Dedifferentiated amniotic fluid mesenchymal stem cell (primary cell): ENCODE results near the gene MACROD2.
"Not testable (repeated sequence)": the region's sequence is repeated elsewhere in the genome, so short reads cannot be mapped to it uniquely, and the experiment has no call there.

Experiments used
- DNase-seq: peaks from one replicate; pipeline ENCODE4 v3.0.0-alpha.2; 2016; ENCODE audit errors: extremely low spot score

MACROD2 gene

DNA sequence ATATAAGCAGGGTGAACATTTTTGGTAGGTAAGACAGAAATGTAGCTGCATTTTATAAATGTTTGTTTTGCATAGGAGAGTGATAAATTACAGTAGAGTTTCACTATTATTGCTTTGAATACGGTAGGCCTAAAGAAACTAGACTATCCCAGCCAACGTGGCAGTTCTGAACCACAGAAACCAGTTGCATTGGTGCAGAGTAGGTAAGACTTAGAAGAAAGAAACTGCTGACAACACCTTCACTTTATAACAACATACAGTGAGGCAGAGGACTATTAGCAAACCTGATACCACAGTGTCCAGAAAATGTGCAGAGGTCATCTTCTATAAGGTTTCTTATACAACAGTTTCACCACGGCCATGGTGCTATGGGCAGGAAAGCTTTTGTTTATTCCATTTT lies 2011.8 kb downstream of the MACROD2 start:
- DNase-seq: no peak

GRCh38 chr20:16007962-16008361 lies 2012.6 kb downstream of the MACROD2 start:
- no peak for DNase-seq

GRCh38 chr20:16011056-16011455 lies 2015.7 kb downstream of the MACROD2 start:
- DNase-seq: no peak

DNA sequence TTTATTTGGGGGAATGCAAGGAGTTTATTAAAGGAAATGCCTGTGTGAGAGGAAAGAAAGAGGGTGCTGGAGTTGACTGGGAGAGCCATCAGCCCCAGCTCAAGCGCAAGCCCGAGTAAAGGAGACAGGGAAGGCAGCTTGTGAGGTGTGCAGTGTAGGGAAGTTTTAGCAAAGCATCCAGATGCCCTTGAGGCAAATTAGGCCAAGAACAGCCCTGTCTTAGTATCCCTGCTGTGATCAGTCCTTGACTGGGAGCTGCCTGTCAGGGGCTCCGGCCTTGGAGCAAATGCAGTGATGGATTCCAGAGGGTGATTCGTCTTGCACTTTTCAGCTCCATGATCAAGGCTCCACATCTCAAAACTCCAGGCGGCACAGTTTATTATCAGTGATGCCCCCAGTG lies 2016.2 kb downstream of the MACROD2 start:
- no peak for DNase-seq

- not testable (repeated sequence) for DNase-seq
Measured at GRCh38 chr20:16012934-16013333, 2017.6 kb downstream of the MACROD2 start.

DNA sequence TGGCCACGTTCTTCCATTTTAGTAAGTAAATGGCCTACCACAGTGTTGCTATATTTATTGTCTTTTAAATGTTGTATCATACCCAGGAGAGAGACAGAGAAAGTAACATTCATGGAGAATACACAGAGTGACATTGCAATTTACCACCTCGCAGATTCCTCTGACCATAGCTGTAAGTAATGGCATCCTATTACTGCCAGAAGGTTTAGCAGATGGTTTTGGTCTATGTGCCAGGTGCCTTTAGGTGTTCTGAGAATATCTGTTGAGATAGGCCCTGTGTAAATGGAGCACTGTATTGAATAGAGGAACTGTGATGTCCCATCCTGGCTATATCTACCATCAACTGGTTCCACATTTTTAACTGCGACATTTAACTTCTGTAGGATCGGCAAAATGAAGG lies 2018.3 kb downstream of the MACROD2 start:
- DNase-seq: no peak

GRCh38 chr20:16014436-16014835 lies 2019.1 kb downstream of the MACROD2 start:
- no peak for DNase-seq

DNA sequence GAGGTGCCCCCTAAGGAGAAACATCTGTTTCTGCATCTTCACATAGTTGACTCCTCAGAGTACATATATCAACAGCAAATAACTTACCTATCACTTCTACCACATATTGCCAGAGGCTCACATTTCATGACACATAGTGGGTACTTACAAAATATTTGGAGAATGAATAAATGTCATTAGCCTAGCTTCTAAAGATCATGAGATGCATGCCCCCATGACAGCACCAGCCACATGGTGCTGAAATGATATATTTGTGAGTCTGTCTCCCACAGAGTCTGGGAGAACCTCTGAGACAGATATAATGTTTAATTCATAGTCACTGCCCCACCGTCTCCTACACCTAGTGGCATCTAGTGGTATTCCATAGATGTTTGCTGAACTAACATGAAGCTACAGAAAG lies 2022.3 kb downstream of the MACROD2 start:
- DNase-seq: no peak

- no peak for DNase-seq
Measured at GRCh38 chr20:16018881-16019280, 2023.6 kb downstream of the MACROD2 start.

DNA sequence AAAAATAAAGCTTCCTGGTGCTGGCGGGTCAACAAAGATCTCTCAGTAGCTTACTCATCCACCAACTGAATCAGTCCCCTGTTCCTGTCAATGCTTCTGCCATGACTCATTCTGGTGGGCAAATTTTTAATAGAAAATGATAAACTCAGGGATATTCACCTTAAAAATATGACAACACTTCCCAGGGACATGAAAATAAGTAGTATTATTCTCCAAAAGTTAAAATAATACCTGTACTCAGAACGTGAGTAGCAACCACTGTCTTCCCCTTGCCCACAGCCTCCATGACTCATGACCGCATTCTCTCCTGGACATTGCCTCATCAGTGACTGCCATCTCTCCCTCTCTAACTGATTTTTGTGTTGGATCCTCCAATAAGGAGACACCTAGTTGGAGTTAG lies 2025.7 kb downstream of the MACROD2 start:
- DNase-seq: no peak

- no peak for DNase-seq
Measured at GRCh38 chr20:16025084-16025483, 2029.8 kb downstream of the MACROD2 start.

DNA sequence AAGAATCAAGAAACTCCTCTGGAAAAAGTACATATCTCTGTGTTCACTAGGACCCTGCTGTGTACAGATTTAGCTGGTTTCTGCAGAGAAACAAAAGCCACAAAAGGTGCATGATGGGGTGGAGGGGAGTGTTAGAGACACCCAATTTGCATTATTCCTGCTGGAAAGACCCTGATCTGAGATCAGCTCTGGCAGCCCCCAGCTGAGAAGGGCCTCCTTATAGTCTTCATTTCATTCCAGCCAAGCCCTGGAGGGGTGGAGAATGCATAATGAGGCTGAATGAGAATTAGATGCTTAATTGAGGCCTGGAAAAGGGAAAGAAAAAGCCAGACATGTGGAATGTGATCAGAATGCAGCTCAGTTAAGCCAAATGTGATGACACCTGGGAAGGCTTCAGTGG lies 2032.4 kb downstream of the MACROD2 start:
- DNase-seq: no peak

DNA sequence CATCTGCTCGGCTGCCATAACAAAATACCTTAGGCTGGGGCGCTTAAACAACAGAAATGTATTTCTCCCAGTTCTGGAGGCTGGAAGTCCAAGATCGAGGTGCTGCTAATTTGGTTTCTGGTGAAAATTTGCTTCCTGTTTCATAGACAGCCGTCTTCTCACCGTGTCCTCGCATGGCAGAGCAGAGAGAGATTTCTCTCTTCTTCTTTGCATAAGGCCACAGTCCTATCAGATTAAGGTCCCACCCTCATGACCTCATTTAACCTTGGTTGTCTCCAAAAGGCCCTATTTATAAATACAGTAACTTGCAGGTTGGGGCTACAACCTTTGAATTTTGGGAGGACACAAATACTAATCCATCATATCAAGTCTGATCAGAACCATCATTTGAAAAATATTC lies 2033.6 kb downstream of the MACROD2 start:
- no peak for DNase-seq

DNA sequence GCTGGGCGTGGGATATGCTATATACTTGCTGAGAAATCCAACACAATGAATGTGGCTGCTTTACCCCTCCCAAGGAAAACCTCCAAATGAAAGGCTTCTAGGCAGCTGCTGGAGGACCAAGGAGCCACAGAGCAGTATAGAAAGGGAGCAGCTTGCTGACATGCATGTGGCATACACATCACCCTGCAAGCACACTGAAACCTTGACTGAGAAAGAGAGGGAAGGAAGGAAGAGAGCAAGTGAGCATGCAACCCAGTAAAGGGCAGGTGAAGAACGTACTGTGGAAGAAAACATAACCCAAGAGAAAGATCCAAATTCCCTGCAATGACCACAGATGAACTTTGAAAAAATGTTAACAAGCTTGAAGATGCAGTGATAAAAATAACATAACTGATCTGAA lies 2034.9 kb downstream of the MACROD2 start:
- DNase-seq: no peak

DNA sequence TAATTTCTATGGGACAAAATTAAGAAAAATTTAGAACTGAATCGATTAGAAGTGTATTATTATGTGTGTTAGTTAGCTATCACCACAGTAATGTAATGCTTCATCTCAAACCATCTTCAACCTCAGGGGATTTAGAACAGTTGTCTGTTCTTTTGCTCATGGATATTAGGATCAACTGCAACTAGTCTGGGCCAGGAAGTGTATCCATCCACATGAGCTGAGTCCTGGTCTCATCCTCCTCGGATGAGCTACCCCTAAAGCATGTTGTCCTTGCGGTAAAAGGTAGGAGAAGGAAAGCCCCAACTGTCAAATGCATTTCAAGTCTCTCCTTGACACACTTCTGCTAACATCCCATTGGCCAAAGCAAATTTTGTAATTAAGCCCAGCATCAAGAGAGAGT lies 2040.3 kb downstream of the MACROD2 start:
- DNase-seq: no peak

DNA sequence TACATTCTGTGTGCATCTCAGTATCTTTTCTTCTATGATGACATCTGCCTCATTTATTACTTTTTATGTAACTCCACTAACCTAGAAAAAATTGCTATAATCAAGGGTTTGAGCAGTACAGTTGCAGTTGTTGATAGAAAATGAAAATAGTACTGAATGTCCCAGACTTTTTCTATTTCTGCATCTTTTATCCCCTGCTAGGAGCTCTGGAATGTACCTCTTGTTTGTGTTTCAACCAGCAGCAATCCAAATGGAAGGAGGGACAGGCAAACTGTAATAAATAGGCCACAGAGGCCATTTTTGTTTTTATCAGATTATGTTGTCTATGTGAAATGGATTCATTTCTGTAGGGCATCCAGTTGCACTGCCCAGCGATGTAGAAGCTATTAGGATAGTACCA lies 2041.0 kb downstream of the MACROD2 start:
- DNase-seq: no peak

DNA sequence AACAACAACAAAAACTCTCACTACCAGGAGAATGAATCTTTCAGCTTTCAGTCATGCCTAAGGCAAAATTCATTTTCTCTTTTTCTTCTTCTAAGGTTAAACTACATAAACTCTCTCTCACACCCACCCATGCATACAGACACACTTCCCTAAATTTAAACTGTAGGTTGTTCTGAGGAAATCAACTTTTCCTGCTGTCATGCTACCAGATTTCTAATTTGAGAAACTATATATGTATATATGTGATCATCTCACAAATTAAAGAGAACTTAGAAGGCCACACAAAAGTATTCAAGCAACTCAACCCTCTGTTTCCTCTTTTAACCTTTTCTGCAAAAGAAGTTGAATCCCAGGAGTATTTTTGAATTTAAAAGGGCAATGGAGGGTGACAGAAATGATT lies 2045.4 kb downstream of the MACROD2 start:
- DNase-seq: no peak

GRCh38 chr20:16042731-16043130 lies 2047.4 kb downstream of the MACROD2 start:
- no peak for DNase-seq

- DNase-seq: no peak
Measured at GRCh38 chr20:16043931-16044330, 2048.6 kb downstream of the MACROD2 start.

DNA sequence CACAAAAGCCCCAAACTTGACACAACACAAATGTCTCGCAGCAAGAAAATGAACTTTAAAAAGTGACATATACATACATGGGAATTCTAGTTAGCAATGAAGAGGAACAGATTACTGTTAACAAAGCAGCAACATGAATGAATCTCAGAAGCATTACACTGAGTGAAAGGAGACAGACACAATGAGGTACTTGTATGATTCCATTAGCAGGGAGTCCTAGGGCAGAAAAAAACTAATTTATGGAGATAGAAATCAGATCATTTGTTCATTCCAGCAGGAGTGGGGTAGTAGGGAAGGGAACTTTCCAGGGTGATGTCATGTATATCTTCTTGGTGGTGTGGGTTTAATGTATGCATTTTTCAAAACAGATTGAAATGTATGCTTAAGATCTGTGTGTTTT lies 2053.6 kb downstream of the MACROD2 start:
- no peak for DNase-seq

- DNase-seq: no peak
Measured at GRCh38 chr20:16049529-16050093, 2054.3 kb downstream of the MACROD2 start.

DNA sequence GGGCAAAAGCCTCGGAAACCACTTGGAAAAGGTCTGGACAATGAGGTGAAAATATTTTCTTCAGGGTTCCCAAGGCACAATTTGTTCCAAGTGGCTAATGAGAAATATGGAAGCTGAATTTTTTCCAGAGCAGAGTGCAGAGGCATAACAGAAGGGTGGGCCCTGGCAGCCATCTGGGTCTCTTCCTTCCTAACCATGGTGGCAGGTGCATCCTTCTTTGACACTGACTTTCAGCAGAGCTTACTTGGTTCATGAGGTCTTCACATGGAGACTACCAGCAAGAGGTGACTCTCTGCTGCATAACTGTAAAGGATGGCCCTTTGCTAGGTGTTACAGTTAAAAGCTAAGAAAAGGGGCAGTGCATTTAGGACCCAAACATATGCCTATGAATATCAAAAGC lies 2055.1 kb downstream of the MACROD2 start:
- no peak for DNase-seq

- DNase-seq: no peak
Measured at GRCh38 chr20:16051968-16052367, 2056.7 kb downstream of the MACROD2 start.

DNA sequence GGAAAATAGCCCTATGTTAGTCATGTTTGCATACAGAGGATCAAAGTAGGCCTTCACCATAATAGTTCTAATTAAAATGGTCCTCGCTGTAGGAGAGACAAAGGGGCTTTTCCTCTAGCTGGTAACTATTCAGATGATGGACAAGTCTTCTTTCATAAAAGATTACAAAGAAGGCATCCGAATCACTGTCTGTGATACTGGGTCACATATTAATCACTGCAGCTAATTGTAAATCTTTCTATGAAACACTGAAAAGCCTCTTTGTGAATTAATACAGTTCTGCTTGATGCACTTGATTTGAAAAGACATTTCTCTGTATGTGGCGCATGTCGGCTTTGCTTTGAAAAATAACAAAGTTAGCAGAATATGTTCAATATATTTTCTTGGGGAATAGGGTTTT lies 2057.1 kb downstream of the MACROD2 start:
- DNase-seq: no peak

GRCh38 chr20:16054985-16055384 lies 2059.7 kb downstream of the MACROD2 start:
- no peak for DNase-seq
